ENCODE measurements around the gene IKZF3.

IKZF3 gene

GRCh38 chr17:39836117-39836516 lies 28.0 kb downstream of the IKZF3 start:
- Mint-ChIP-seq H3K27me3 (ENCODE audit: low read depth) (peaks cover 9% of the 10 kb centered on the region), H3K4me3 (no peak overlapping the region), H3K36me3 (ENCODE audit: low read depth) (no peaks in the 10 kb centered on the region), H3K27ac (no peak overlapping the region), H3K4me1 (no peaks in the 10 kb centered on the region), H3K9me3 (peaks cover 33% of the 10 kb centered on the region)
- no peak for TF ChIP-seq CTCF (IDR thresholded peaks at IDR 0.05; ENCODE audit: unreplicated experiment in 3 of 3)

GRCh38 chr17:39835038-39835786 lies 28.9 kb downstream of the IKZF3 start:
- no peak for TF ChIP-seq CTCF (IDR thresholded peaks at IDR 0.05; ENCODE audit: unreplicated experiment in 3 of 3)
- H3K27me3 Mint-ChIP-seq (ENCODE audit: low read depth), result peaks cover 13% of the 10 kb centered on the region
- H3K27ac Mint-ChIP-seq, result no peak overlapping the region
- H3K4me1 Mint-ChIP-seq, result no peaks in the 10 kb centered on the region
- no peak overlapping the region for H3K4me3 Mint-ChIP-seq
- H3K9me3 Mint-ChIP-seq, result peaks cover 33% of the 10 kb centered on the region
- no peaks in the 10 kb centered on the region for H3K36me3 Mint-ChIP-seq (ENCODE audit: low read depth)

- Mint-ChIP-seq H3K4me3 (no peak overlapping the region), H3K27ac (no peak overlapping the region), H3K4me1 (no peaks in the 10 kb centered on the region), H3K27me3 (ENCODE audit: low read depth) (peaks cover 13% of the 10 kb centered on the region), H3K36me3 (ENCODE audit: low read depth) (no peaks in the 10 kb centered on the region), H3K9me3 (peaks cover 30% of the 10 kb centered on the region)
- TF ChIP-seq CTCF (IDR thresholded peaks at IDR 0.05; ENCODE audit: unreplicated experiment in 3 of 3), result no peak
Observed at GRCh38 chr17:39834017-39834416, 30.1 kb downstream of the IKZF3 start.

GRCh38 chr17:39831588-39831987 lies 32.5 kb downstream of the IKZF3 start:
- Mint-ChIP-seq H3K27ac (no peak overlapping the region), H3K27me3 (ENCODE audit: low read depth) (peaks cover 13% of the 10 kb centered on the region), H3K36me3 (ENCODE audit: low read depth) (no peaks in the 10 kb centered on the region), H3K4me1 (no peaks in the 10 kb centered on the region), H3K4me3 (no peak overlapping the region), H3K9me3 (peaks cover 15% of the 10 kb centered on the region)
- no peak for TF ChIP-seq CTCF (IDR thresholded peaks at IDR 0.05; ENCODE audit: unreplicated experiment in 3 of 3)

GRCh38 chr17:39828443-39828842 lies 35.7 kb downstream of the IKZF3 start:
- Mint-ChIP-seq H3K27me3 (ENCODE audit: low read depth) (peaks cover 24% of the 10 kb centered on the region), H3K27ac (no peak overlapping the region), H3K4me3 (no peak overlapping the region), H3K4me1 (no peaks in the 10 kb centered on the region), H3K9me3 (peaks cover 20% of the 10 kb centered on the region), H3K36me3 (ENCODE audit: low read depth) (no peaks in the 10 kb centered on the region)
- no peak for TF ChIP-seq CTCF (IDR thresholded peaks at IDR 0.05; ENCODE audit: unreplicated experiment in 3 of 3)

GRCh38 chr17:39826334-39826733 lies 37.8 kb downstream of the IKZF3 start:
- Mint-ChIP-seq H3K4me3 (no peak overlapping the region), H3K27ac (no peak overlapping the region), H3K4me1 (no peaks in the 10 kb centered on the region), H3K27me3 (ENCODE audit: low read depth) (peaks cover 26% of the 10 kb centered on the region), H3K9me3 (peaks cover 27% of the 10 kb centered on the region), H3K36me3 (ENCODE audit: low read depth) (peaks cover 6% of the 10 kb centered on the region)
- no peak for TF ChIP-seq CTCF (IDR thresholded peaks at IDR 0.05; ENCODE audit: unreplicated experiment in 3 of 3)

Measured in nephron (organoid).